Bronchial epithelial cell (primary cell): ENCODE data around the gene LDLR. TPM values are rescaled to one million over a fixed set of nuclear protein-coding genes. Genes with fewer than 3 reads are reported as not detected.
"Not testable (repeated sequence)": the region's sequence is repeated elsewhere in the genome, so short reads cannot be mapped to it uniquely, and the experiment has no call there.

Experiments used
- DNase-seq: peaks from one replicate; pipeline ENCODE4 v3.0.0-alpha.2; 2010; ENCODE audit warnings: low read depth
- FAIRE-seq: peaks from 2 replicates; lab custom pipeline; 2011; peaks lifted over from hg19 to GRCh38; lab: Jason Lieb, UNC
- H3K27me3 ChIP-seq: 2 replicates; pipeline ENCODE4 v1.5.1; 2011; ENCODE audit warnings: low read length; ENCODE audit not compliant: control insufficient read depth, insufficient read depth
- H3K36me3 ChIP-seq: 2 replicates; pipeline ENCODE4 v1.5.1; 2011; ENCODE audit warnings: low read length; ENCODE audit not compliant: control insufficient read depth, insufficient read depth
- H3K4me3 ChIP-seq: 2 replicates; pipeline ENCODE4 v1.5.1; 2011; ENCODE audit warnings: mild to moderate bottlenecking, low read depth, low read length, control low read depth
- CTCF ChIP-seq: IDR thresholded peaks from 2 replicates; pipeline ENCODE4 v1.5.1; 2011; ENCODE audit warnings: mild to moderate bottlenecking, moderate library complexity, low read length, control low read depth, inconsistent platforms; ENCODE audit not compliant: insufficient read depth, severe bottlenecking
- total RNA-seq: library from RNA; depleted of rRNA; stranded (reverse); fragments of >200 nt; gene quantifications from 2 replicates; pipeline ENCODE4 v1.2.1, GENCODE V29; 2014

The LDLR gene
- total RNA-seq, 1 donor from 2014 or later: 109 TPM

- no peak for DNase-seq
- H3K4me3 ChIP-seq: no peak overlapping the region
- H3K27me3 ChIP-seq: no peaks in the 10 kb centered on the region
- no peak for FAIRE-seq
- no peak for TF ChIP-seq CTCF
- H3K36me3 ChIP-seq: peaks cover 23% of the 10 kb centered on the region
These were observed 5.2 kb downstream of the LDLR start for GRCh38 chr19:11094520-11094894.

- peaks cover 25% of the 10 kb centered on the region for H3K36me3 ChIP-seq
- no peak for FAIRE-seq
These were observed 7.1 kb downstream of the LDLR start for GRCh38 chr19:11096210-11096841.

GRCh38 chr19:11097367-11097766 lies 8.1 kb downstream of the LDLR start:
- DNase-seq, H3K4me3 ChIP-seq, FAIRE-seq, H3K27me3 ChIP-seq: not testable (repeated sequence)
- peaks cover 27% of the 10 kb centered on the region for H3K36me3 ChIP-seq

More at GRCh38 chr19:11096210-11096841, 7.1 kb downstream of the LDLR start:
- no peak for TF ChIP-seq CTCF
- Histone ChIP-seq H3K27me3 (no peaks in the 10 kb centered on the region), H3K4me3 (no peak overlapping the region)
- peak; percentile 61 for DNase-seq

- no peak for DNase-seq
- no peak for FAIRE-seq
- TF ChIP-seq CTCF: no peak
- Histone ChIP-seq H3K4me3 (no peak overlapping the region), H3K36me3 (peaks cover 29% of the 10 kb centered on the region), H3K27me3 (no peaks in the 10 kb centered on the region)
These were observed 9.1 kb downstream of the LDLR start for GRCh38 chr19:11098327-11098726.

GRCh38 chr19:11098861-11099260 lies 9.6 kb downstream of the LDLR start:
- no peak for TF ChIP-seq CTCF
- FAIRE-seq: no peak
- H3K36me3 ChIP-seq: peaks cover 26% of the 10 kb centered on the region
- no peak overlapping the region for H3K4me3 ChIP-seq
- no peak for DNase-seq
- H3K27me3 ChIP-seq: no peaks in the 10 kb centered on the region

GRCh38 chr19:11100049-11100448 lies 10.8 kb downstream of the LDLR start:
- FAIRE-seq (no peak), DNase-seq (no peak)
- no peak for TF ChIP-seq CTCF
- H3K36me3 ChIP-seq: peaks cover 30% of the 10 kb centered on the region
- no peak overlapping the region for H3K4me3 ChIP-seq
- H3K27me3 ChIP-seq: no peaks in the 10 kb centered on the region
